ENCODE measurements around the gene PRPH. TPM values are rescaled to one million over a fixed set of nuclear protein-coding genes. Genes with fewer than 3 reads are reported as not detected.

Gene PRPH
- total RNA-seq, 2 experiments from 2014 or later, result not detected

GRCh38 chr12:49342066-49342913 lies 47.3 kb downstream of the PRPH start:
- no TSS peak for BruUV-seq (replicated peaks)
- intact Hi-C loops (cut with micrococcal nuclease; ENCODE audit: unreplicated experiment), result loop anchor here (1.0 kb wide), 1 partner anchor 54 kb away; no protein-coding TSS in a partner anchor
- Histone ChIP-seq H3K36me3 (ENCODE audit: insufficient read depth, low read length) (no peaks in the 10 kb centered on the region), H4K20me1 (ENCODE audit: insufficient read depth, low read length) (no peaks in the 10 kb centered on the region), H3K4me3 (ENCODE audit: low read depth, low read length, poor library complexity, severe bottlenecking) (peak overlapping the region; percentile 57), H3K27ac (ENCODE audit: low read depth, low read length, poor library complexity, severe bottlenecking) (no peak overlapping the region), H3K79me2 (ENCODE audit: insufficient read depth, low read depth, low read length) (no peaks in the 10 kb centered on the region), H2AFZ (ENCODE audit: low read length) (peak overlapping the region; percentile 60; the same call in 1 of the 2 replicates), H3K9me3 (ENCODE audit: low read length) (no peaks in the 10 kb centered on the region), H3K4me2 (ENCODE audit: low read length) (peak overlapping the region; percentile 67), H3K9me2 (ENCODE audit: insufficient read depth, low read length) (no peaks in the 10 kb centered on the region), H3K4me1 (ENCODE audit: insufficient read depth, low read length, poor library complexity, severe bottlenecking) (peaks cover 51% of the 10 kb centered on the region)
- POLR2A ChIA-PET, result interaction anchor here (0.5 to 2.2 kb wide), 2 partner anchors 25 to 106 kb away, joined by 3 to 6 read pairs; partner anchors contain the start of gene SPATS2
- peak; percentile 93 for DNase-seq (ENCODE audit: low spot score)
- CTCF ChIA-PET (ENCODE audit: unreplicated experiment), result interaction anchor here (1.0 to 1.2 kb wide), 3 partner anchors 19 to 163 kb away, joined by 3 read pairs; partner anchors contain the start of genes SPATS2 and TROAP
- TF ChIP-seq EZH2phosphoT487 (IDR thresholded peaks at IDR 0.05; ENCODE audit: borderline replicate concordance, low read depth, low read length), result no peak
- peak; percentile 99 for TF ChIP-seq CTCF (conservative IDR thresholded peaks at IDR 0.05; ENCODE audit: low read length)

- ChIA-PET POLR2A (interaction anchor here (0.5 to 2.2 kb wide), 4 partner anchors 20 to 172 kb away, joined by 3 to 6 read pairs (median 3); partner anchors contain the start of genes SPATS2 and TROAP), CTCF (ENCODE audit: unreplicated experiment) (interaction anchor here (0.7 to 1.2 kb wide), 3 partner anchors 11 to 162 kb away, joined by 3 to 4 read pairs (median 3); partner anchors contain the start of gene TROAP)
- Histone ChIP-seq H4K20me1 (ENCODE audit: insufficient read depth, low read length) (no peaks in the 10 kb centered on the region), H3K27ac (ENCODE audit: low read depth, low read length, poor library complexity, severe bottlenecking) (no peak overlapping the region), H3K4me1 (ENCODE audit: insufficient read depth, low read length, poor library complexity, severe bottlenecking) (peaks cover 55% of the 10 kb centered on the region), H3K9me2 (ENCODE audit: insufficient read depth, low read length) (no peaks in the 10 kb centered on the region), H3K9me3 (ENCODE audit: low read length) (no peaks in the 10 kb centered on the region), H3K4me2 (ENCODE audit: low read length) (peak overlapping the region; percentile 67), H3K79me2 (ENCODE audit: insufficient read depth, low read depth, low read length) (no peaks in the 10 kb centered on the region), H3K36me3 (ENCODE audit: insufficient read depth, low read length) (no peaks in the 10 kb centered on the region), H2AFZ (ENCODE audit: low read length) (peak overlapping the region; percentile 60; the same call in 1 of the 2 replicates), H3K4me3 (ENCODE audit: low read depth, low read length, poor library complexity, severe bottlenecking) (peak overlapping the region; percentile 57)
- no TSS peak for BruUV-seq (replicated peaks)
- TF ChIP-seq EZH2phosphoT487 (IDR thresholded peaks at IDR 0.05; ENCODE audit: borderline replicate concordance, low read depth, low read length) (no peak), CTCF (conservative IDR thresholded peaks at IDR 0.05; ENCODE audit: low read length) (no peak)
- DNase-seq (ENCODE audit: low spot score), result peak; percentile 54
- intact Hi-C loops (cut with micrococcal nuclease; ENCODE audit: unreplicated experiment), result loop anchor here (1.0 kb wide), 1 partner anchor 55 kb away; no protein-coding TSS in a partner anchor
These were observed 48.2 kb downstream of the PRPH start for GRCh38 chr12:49342914-49343731.

Data from OCI-LY7 (cell line).